Brain microvascular endothelial cell (primary cell): ENCODE data around the gene ANKLE1.
"Not testable (repeated sequence)": the region's sequence is repeated elsewhere in the genome, so short reads cannot be mapped to it uniquely, and the experiment has no call there.

Experiments used
- DNase-seq: peaks from one replicate; pipeline ENCODE4 v3.0.0-alpha.2; 2020
- H3K27ac ChIP-seq: fragments of 250-450 bp; sonication (Bioruptor Pico); 2 replicates; pipeline ENCODE4 v1.5.1; 2020; ENCODE audit warnings: mild to moderate bottlenecking, moderate library complexity
- H3K27me3 ChIP-seq: fragments of 250-450 bp; sonication (Bioruptor Pico); replicated peaks from 2 replicates; pipeline ENCODE4 v1.5.1; 2020; ENCODE audit warnings: mild to moderate bottlenecking
- H3K36me3 ChIP-seq: fragments of 250-450 bp; sonication (Bioruptor Pico); replicated peaks from 2 replicates; pipeline ENCODE4 v1.5.1; 2020; ENCODE audit warnings: mild to moderate bottlenecking
- H3K4me3 ChIP-seq: 2 replicates; pipeline ENCODE4 v1.5.1; 2011; ENCODE audit warnings: low read depth, mild to moderate bottlenecking, control low read depth, low read length, moderate library complexity
- in situ Hi-C: cut with HindIII; loops from 2 replicates; pipeline ENCODE4 v1.10.0; 2017; ENCODE audit warnings: low sequenced_read_pairs, low pct_ligation_motif_present
- TF ChIP-seq, protein P1 (sequence below): IDR thresholded peaks from 2 replicates; pipeline ENCODE4 v1.5.1; 2011; ENCODE audit warnings: low read depth, mild to moderate bottlenecking, moderate library complexity, low read length, control low read depth, inconsistent platforms; ENCODE audit errors: missing control alignments

Gene ANKLE1

DNA sequence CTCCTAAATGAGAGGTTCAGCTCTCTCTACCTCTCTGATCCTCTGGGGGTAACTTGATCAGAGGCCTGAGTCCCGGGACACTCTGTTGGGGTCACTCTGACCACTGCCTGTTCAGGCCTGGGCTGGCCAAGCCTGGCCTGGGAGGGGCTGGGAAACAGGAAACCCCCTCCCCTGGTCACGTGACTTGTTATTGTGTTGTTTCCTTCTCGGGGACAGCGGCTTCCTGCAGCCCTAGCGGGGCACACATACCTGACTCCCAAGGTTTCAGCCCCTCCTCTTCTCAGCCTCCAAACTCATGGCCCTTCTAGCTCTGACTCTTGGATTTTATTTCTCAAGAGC, 17.1 kb upstream of the ANKLE1 start, which contains the start of gene USHBP1:
USHBP1 (minus strand) TSS at position 105 of the 339 bp plus-strand sequence. CDS start 446 bp downstream, outside the sequence.
- DNase-seq: no peak
- no peak within 1 kb of the TSS for H3K27ac ChIP-seq
- in situ Hi-C loops: no loop called here
- TF ChIP-seq, protein P1, sequence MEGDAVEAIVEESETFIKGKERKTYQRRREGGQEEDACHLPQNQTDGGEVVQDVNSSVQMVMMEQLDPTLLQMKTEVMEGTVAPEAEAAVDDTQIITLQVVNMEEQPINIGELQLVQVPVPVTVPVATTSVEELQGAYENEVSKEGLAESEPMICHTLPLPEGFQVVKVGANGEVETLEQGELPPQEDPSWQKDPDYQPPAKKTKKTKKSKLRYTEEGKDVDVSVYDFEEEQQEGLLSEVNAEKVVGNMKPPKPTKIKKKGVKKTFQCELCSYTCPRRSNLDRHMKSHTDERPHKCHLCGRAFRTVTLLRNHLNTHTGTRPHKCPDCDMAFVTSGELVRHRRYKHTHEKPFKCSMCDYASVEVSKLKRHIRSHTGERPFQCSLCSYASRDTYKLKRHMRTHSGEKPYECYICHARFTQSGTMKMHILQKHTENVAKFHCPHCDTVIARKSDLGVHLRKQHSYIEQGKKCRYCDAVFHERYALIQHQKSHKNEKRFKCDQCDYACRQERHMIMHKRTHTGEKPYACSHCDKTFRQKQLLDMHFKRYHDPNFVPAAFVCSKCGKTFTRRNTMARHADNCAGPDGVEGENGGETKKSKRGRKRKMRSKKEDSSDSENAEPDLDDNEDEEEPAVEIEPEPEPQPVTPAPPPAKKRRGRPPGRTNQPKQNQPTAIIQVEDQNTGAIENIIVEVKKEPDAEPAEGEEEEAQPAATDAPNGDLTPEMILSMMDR: no peak
- H3K36me3 ChIP-seq: peaks cover 9% of the 10 kb centered on the region
- no peaks in the 10 kb centered on the region for H3K27me3 ChIP-seq
- no peak within 1 kb of the TSS for H3K4me3 ChIP-seq

DNA sequence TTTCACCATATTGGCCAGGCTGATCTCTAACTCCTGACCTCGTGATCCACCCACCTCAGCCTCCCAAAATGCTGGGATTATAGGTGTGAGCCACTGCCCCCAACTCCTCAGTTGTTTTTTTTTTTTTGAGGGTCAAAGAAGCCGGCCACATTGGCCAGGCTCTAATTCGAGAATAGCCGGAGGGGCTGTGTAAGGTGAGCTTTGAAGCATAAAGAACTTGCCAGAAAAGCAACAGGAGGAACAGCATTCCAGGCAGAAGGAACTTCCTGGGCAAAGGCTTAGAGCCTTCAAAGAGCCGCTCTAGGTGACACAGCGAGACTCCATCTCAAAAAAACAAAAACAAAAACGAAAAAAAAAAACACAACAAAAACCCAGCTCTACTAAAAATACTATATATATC, 15.7 kb upstream of the ANKLE1 start:
- TF ChIP-seq, protein P1: no peak

DNA sequence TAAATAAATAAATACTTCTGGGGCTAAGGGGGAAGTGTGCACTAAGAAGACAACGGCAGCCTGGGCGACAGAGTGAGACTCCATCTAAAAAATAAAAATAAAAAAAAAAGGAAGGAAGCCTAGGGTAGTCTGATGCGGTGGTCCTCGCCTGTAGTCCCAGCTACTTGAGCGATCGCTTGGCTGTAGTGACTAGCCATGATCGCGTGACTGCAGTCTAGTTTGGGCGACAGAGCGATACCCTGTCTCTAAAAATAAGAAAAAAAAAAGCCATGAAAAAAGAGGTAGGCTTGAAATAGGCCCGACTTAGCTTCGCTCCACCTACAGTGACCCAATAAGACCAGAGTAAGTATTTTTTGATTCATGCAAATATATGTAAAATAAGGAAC, 15.1 kb upstream of the ANKLE1 start:
- no peaks in the 10 kb centered on the region for H3K27me3 ChIP-seq
- in situ Hi-C loops: no loop called here
- TF ChIP-seq, protein P1: no peak
- no peak overlapping the region for H3K4me3 ChIP-seq
- H3K27ac ChIP-seq: no peak overlapping the region
- H3K36me3 ChIP-seq: peaks cover 20% of the 10 kb centered on the region
- DNase-seq: no peak

More for the DNA sequence above, 15.7 kb upstream of the ANKLE1 start:
- Histone ChIP-seq H3K36me3 (peaks cover 15% of the 10 kb centered on the region), H3K27me3 (no peaks in the 10 kb centered on the region), H3K27ac (no peak overlapping the region), H3K4me3 (no peak overlapping the region)
- in situ Hi-C loops: no loop called here
- no peak for DNase-seq

DNA sequence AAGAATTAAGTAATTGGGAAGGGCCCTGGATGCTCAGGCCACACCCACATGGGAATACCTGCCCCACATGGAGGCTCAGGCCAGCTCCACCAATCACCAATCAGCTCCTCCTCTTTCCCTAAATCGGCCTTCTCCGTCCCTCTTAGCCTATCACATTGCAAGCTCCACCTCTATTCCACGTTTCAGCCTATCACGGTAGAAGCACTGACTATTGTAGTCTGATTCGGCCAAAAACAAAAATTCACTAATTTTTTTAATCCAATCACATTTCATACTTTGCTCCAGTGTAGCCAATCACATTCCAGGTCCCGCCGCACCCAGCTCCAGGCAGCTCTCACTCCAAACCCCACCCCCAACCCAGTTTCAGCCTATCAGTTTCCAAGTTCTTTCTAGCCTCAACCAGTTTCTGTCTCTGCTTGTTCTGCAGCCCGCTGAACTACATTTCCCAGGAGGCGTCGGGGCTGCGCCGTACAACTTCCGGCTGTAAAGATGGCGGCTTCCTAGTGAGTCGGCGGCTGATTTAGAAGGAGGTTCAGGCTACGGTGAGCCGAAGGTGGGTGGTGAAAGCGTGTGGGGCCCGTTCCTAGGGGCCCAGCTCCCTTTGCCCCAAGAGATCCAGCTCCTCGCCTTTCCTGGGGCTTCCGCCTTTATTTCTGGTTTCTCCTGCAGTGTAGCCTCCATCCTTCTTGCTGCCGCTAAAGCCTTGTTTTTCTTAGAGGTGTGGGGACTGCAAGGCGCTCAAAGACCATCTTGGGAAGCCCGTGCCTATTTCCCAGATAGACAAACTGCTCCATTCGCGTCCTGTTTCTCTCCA, 14.5 kb upstream of the ANKLE1 start, which contains the start of gene BABAM1:
BABAM1 (plus strand) TSS at position 469 of the 814 bp plus-strand sequence. CDS start 1,364 bp downstream, outside the sequence.
- TF ChIP-seq, protein P1: no peak
- in situ Hi-C loops: no loop called here
- peak; percentile 100 for DNase-seq

DNA sequence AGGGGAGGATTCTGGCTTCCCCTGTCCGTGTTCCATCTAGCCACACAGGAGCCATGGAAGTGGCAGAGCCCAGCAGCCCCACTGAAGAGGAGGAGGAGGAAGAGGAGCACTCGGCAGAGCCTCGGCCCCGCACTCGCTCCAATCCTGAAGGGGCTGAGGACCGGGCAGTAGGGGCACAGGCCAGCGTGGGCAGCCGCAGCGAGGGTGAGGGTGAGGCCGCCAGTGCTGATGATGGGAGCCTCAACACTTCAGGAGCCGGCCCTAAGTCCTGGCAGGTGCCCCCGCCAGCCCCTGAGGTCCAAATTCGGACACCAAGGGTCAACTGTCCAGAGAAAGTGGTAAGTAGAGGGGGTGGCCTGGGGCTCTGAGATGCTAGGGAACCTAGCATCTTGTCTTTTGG, 12.9 kb upstream of the ANKLE1 start:
- in situ Hi-C loops: no loop called here
- no peak for DNase-seq

More for the DNA sequence above, 14.5 kb upstream of the ANKLE1 start, which contains the start of gene BABAM1:
- peak within 1 kb of the TSS; percentile 60 for H3K27ac ChIP-seq
- peaks cover 26% of the 10 kb centered on the region for H3K36me3 ChIP-seq
- H3K4me3 ChIP-seq: peak within 1 kb of the TSS; percentile 97
- no peaks in the 10 kb centered on the region for H3K27me3 ChIP-seq

DNA sequence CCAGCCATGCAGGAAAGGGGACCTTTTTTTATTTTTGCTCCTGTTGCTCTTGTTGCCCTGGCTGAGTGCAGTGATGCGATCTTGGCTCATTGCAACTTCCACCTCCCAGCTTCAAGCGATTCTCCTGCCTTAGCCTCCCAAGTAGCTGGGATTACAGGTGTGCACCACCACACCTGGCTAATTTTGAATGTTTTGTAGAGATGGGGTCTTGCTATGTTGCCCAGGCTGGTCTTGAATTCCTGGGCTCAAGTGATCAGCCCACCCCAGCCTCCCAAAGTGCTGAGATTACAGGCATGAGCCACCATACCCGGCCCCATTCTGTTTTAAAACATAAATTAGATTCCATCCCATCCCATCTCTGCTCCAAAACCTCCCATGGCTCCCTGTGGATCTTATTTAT, 6.8 kb upstream of the ANKLE1 start:
- in situ Hi-C loops, DNase-seq, H3K4me3 ChIP-seq, H3K27ac ChIP-seq, H3K27me3 ChIP-seq: not testable (repeated sequence)
- peaks cover 62% of the 10 kb centered on the region for H3K36me3 ChIP-seq

More for the DNA sequence above, 12.9 kb upstream of the ANKLE1 start:
- Histone ChIP-seq H3K27ac (no peak overlapping the region), H3K4me3 (no peak overlapping the region), H3K27me3 (no peaks in the 10 kb centered on the region), H3K36me3 (peaks cover 39% of the 10 kb centered on the region)
- TF ChIP-seq, protein P1: no peak
